GM18519 (cell line): ENCODE measurements around the gene CNTN3.

Experiments
- ATAC-seq: cut with Tn5 transposase; IDR thresholded peaks from one replicate; pipeline ENCODE4 v1.9.1; 2021; ENCODE audit warnings: mild to moderate bottlenecking, moderate library complexity; ENCODE audit not compliant: unreplicated experiment, low FRiP score

CNTN3 gene

GRCh38 chr3:74614107-74614967 lies at the start of gene CNTN3:
CNTN3 (minus strand) TSS chr3:74614659; CDS start chr3:74521112, 93,547 bp downstream.
- no peak for ATAC-seq

- no peak for ATAC-seq
These were observed 48.7 kb upstream of the CNTN3 start for GRCh38 chr3:74663178-74663577.

GRCh38 chr3:74661672-74662071 lies 47.2 kb upstream of the CNTN3 start:
- no peak for ATAC-seq

GRCh38 chr3:74651885-74652284 lies 37.4 kb upstream of the CNTN3 start:
- ATAC-seq: no peak

- ATAC-seq: no peak
These were observed 36.8 kb upstream of the CNTN3 start for GRCh38 chr3:74651292-74651691.

GRCh38 chr3:74648107-74648506 lies 33.6 kb upstream of the CNTN3 start:
- no peak for ATAC-seq

- no peak for ATAC-seq
These were observed 31.6 kb upstream of the CNTN3 start for GRCh38 chr3:74646094-74646493.

- no peak for ATAC-seq
These were observed 29.2 kb upstream of the CNTN3 start for GRCh38 chr3:74643636-74644035.

- ATAC-seq: no peak
These were observed 28.4 kb upstream of the CNTN3 start for GRCh38 chr3:74642876-74643275.

GRCh38 chr3:74640211-74640610 lies 25.8 kb upstream of the CNTN3 start:
- no peak for ATAC-seq

- ATAC-seq: no peak
These were observed 25.2 kb upstream of the CNTN3 start for GRCh38 chr3:74639681-74640080.

GRCh38 chr3:74636981-74637380 lies 22.5 kb upstream of the CNTN3 start:
- ATAC-seq: no peak

- ATAC-seq: no peak
These were observed 18.6 kb upstream of the CNTN3 start for GRCh38 chr3:74633021-74633420.

GRCh38 chr3:74631351-74632140 lies 17.1 kb upstream of the CNTN3 start:
- no peak for ATAC-seq

GRCh38 chr3:74630602-74631001 lies 16.1 kb upstream of the CNTN3 start:
- ATAC-seq: no peak

- no peak for ATAC-seq
These were observed 11.6 kb upstream of the CNTN3 start for GRCh38 chr3:74626011-74626410.

GRCh38 chr3:74624301-74624700 lies 9.8 kb upstream of the CNTN3 start:
- ATAC-seq: no peak

GRCh38 chr3:74623261-74623836 lies 8.9 kb upstream of the CNTN3 start:
- ATAC-seq: no peak

GRCh38 chr3:74621581-74621980 lies 7.1 kb upstream of the CNTN3 start:
- ATAC-seq: no peak

- ATAC-seq: no peak
These were observed 3.3 kb upstream of the CNTN3 start for GRCh38 chr3:74617776-74618175.

- no peak for ATAC-seq
These were observed 845 bp downstream of the CNTN3 start for GRCh38 chr3:74613521-74614106.
